OCI-LY7 (cell line): ENCODE data around the gene KCNIP4.

Experiments
- EZH2phosphoT487 ChIP-seq: fragments of 200-600 bp; sonication (generic); IDR thresholded peaks from 2 replicates; pipeline ENCODE4 v1.6.1; 2018; ENCODE audit warnings: low read depth, borderline replicate concordance, mild to moderate bottlenecking, mixed run types, antibody characterized with exemption, low read length, moderate library complexity, mixed read lengths
- TF ChIP-seq, protein P1 (sequence below): fragments of 200-600 bp; sonication (generic); conservative IDR thresholded peaks from 2 replicates; pipeline ENCODE4 v1.5.1; 2014; ENCODE audit warnings: mild to moderate bottlenecking, antibody characterized with exemption, low read length, moderate library complexity, mixed read lengths

- TF ChIP-seq, protein P1, sequence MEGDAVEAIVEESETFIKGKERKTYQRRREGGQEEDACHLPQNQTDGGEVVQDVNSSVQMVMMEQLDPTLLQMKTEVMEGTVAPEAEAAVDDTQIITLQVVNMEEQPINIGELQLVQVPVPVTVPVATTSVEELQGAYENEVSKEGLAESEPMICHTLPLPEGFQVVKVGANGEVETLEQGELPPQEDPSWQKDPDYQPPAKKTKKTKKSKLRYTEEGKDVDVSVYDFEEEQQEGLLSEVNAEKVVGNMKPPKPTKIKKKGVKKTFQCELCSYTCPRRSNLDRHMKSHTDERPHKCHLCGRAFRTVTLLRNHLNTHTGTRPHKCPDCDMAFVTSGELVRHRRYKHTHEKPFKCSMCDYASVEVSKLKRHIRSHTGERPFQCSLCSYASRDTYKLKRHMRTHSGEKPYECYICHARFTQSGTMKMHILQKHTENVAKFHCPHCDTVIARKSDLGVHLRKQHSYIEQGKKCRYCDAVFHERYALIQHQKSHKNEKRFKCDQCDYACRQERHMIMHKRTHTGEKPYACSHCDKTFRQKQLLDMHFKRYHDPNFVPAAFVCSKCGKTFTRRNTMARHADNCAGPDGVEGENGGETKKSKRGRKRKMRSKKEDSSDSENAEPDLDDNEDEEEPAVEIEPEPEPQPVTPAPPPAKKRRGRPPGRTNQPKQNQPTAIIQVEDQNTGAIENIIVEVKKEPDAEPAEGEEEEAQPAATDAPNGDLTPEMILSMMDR: 0 out of 2 replicates have a peak, but pooled peaks have one; percentile 15
- no peak for TF ChIP-seq EZH2phosphoT487
Observed at GRCh38 chr4:21192367-21192766, 756.2 kb downstream of the KCNIP4 start.
